WTC11 (cell line): ENCODE measurements around the gene GASK1A.

Source experiments
- GABPB1 ChIP-seq: sonication (generic); formaldehyde crosslinking; IDR thresholded peaks from 2 replicates; pipeline ENCODE4 v1.8.1; 2023; ENCODE audit warnings: mild to moderate bottlenecking, missing genetic modification reagents
- MYBL2 ChIP-seq: sonication (generic); formaldehyde crosslinking; IDR thresholded peaks from 2 replicates; pipeline ENCODE4 v1.8.1; 2023; ENCODE audit warnings: mild to moderate bottlenecking, moderate library complexity, missing genetic modification reagents
- NR2C2 ChIP-seq: sonication (generic); formaldehyde crosslinking; IDR thresholded peaks from 2 replicates; pipeline ENCODE4 v1.8.0; 2022; ENCODE audit warnings: mild to moderate bottlenecking, missing genetic modification reagents
- TCF7 ChIP-seq: sonication (generic); formaldehyde crosslinking; IDR thresholded peaks from 2 replicates; pipeline ENCODE4 v1.8.0; 2022; ENCODE audit warnings: mild to moderate bottlenecking, low read depth, missing genetic modification reagents, moderate library complexity
- ZNF121 ChIP-seq: sonication (generic); formaldehyde crosslinking; IDR thresholded peaks from 2 replicates; pipeline ENCODE4 v1.8.0; 2023; ENCODE audit warnings: missing genetic modification reagents
- ZNF671 ChIP-seq: fragments of 250-450 bp; sonication (Bioruptor Pico); IDR thresholded peaks from 2 replicates; pipeline ENCODE4 v1.8.0; 2021; ENCODE audit warnings: mild to moderate bottlenecking
- TF ChIP-seq, protein P1 (sequence below): fragments of 200-600 bp; IDR thresholded peaks from 2 replicates; pipeline ENCODE4 v1.8.0; 2022; ENCODE audit warnings: antibody characterized with exemption
- TF ChIP-seq, protein P2 (sequence below): sonication (generic); formaldehyde crosslinking; IDR thresholded peaks from 2 replicates; pipeline ENCODE4 v1.8.0; 2022; ENCODE audit warnings: mild to moderate bottlenecking, missing genetic modification reagents
- TF ChIP-seq, protein P3 (sequence below): sonication (generic); formaldehyde crosslinking; IDR thresholded peaks from 2 replicates; pipeline ENCODE4 v1.8.1; 2023; ENCODE audit warnings: mild to moderate bottlenecking, missing genetic modification reagents, moderate library complexity
- TF ChIP-seq, protein P4 (sequence below): sonication (generic); formaldehyde crosslinking; conservative IDR thresholded peaks from 2 replicates; pipeline ENCODE4 v1.8.1; 2023; ENCODE audit warnings: mild to moderate bottlenecking, low read depth, missing genetic modification reagents, moderate library complexity
- TF ChIP-seq, protein P5 (sequence below): sonication (generic); formaldehyde crosslinking; IDR thresholded peaks from 2 replicates; pipeline ENCODE4 v1.8.1; 2023; ENCODE audit warnings: mild to moderate bottlenecking, missing genetic modification reagents, borderline replicate concordance
- TF ChIP-seq, protein P6 (sequence below): sonication (generic); formaldehyde crosslinking; IDR thresholded peaks from 2 replicates; pipeline ENCODE4 v1.8.0; 2022; ENCODE audit warnings: mild to moderate bottlenecking, missing genetic modification reagents

DNA sequence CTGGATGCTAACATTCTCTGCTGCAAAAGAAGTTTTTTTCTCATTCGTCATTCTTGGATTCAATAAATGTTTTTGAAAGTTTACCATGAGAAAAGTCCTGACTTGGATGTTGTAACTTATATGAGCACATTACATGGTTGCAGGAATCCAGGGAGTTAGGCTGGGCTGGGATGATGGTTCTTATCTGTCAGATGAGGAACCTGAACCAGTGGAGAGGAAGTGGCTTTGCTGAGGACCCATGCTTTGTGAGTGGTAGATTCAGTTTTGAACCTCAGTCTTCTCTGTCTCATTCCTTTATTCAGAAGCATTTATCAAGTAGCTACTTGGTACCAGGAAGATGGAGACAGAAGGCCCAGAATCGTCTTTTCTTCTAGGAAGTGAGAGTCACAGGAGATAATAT is 3.7 kb upstream of the GASK1A start:
- TF ChIP-seq, protein P1, sequence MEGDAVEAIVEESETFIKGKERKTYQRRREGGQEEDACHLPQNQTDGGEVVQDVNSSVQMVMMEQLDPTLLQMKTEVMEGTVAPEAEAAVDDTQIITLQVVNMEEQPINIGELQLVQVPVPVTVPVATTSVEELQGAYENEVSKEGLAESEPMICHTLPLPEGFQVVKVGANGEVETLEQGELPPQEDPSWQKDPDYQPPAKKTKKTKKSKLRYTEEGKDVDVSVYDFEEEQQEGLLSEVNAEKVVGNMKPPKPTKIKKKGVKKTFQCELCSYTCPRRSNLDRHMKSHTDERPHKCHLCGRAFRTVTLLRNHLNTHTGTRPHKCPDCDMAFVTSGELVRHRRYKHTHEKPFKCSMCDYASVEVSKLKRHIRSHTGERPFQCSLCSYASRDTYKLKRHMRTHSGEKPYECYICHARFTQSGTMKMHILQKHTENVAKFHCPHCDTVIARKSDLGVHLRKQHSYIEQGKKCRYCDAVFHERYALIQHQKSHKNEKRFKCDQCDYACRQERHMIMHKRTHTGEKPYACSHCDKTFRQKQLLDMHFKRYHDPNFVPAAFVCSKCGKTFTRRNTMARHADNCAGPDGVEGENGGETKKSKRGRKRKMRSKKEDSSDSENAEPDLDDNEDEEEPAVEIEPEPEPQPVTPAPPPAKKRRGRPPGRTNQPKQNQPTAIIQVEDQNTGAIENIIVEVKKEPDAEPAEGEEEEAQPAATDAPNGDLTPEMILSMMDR: no peak
- no peak for TF ChIP-seq MYBL2
- TF ChIP-seq, protein P2, sequence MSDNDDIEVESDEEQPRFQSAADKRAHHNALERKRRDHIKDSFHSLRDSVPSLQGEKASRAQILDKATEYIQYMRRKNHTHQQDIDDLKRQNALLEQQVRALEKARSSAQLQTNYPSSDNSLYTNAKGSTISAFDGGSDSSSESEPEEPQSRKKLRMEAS (CRISPR knock-in tag): no peak
- no peak for TF ChIP-seq GABPB1
- TF ChIP-seq, protein P3, sequence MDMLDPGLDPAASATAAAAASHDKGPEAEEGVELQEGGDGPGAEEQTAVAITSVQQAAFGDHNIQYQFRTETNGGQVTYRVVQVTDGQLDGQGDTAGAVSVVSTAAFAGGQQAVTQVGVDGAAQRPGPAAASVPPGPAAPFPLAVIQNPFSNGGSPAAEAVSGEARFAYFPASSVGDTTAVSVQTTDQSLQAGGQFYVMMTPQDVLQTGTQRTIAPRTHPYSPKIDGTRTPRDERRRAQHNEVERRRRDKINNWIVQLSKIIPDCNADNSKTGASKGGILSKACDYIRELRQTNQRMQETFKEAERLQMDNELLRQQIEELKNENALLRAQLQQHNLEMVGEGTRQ (CRISPR knock-in tag): no peak
- no peak for TF ChIP-seq TCF7
- TF ChIP-seq, protein P4, sequence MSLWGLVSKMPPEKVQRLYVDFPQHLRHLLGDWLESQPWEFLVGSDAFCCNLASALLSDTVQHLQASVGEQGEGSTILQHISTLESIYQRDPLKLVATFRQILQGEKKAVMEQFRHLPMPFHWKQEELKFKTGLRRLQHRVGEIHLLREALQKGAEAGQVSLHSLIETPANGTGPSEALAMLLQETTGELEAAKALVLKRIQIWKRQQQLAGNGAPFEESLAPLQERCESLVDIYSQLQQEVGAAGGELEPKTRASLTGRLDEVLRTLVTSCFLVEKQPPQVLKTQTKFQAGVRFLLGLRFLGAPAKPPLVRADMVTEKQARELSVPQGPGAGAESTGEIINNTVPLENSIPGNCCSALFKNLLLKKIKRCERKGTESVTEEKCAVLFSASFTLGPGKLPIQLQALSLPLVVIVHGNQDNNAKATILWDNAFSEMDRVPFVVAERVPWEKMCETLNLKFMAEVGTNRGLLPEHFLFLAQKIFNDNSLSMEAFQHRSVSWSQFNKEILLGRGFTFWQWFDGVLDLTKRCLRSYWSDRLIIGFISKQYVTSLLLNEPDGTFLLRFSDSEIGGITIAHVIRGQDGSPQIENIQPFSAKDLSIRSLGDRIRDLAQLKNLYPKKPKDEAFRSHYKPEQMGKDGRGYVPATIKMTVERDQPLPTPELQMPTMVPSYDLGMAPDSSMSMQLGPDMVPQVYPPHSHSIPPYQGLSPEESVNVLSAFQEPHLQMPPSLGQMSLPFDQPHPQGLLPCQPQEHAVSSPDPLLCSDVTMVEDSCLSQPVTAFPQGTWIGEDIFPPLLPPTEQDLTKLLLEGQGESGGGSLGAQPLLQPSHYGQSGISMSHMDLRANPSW (CRISPR knock-in tag): no peak
- no peak for TF ChIP-seq ZNF121 (CRISPR knock-in tag)
- TF ChIP-seq, protein P5, sequence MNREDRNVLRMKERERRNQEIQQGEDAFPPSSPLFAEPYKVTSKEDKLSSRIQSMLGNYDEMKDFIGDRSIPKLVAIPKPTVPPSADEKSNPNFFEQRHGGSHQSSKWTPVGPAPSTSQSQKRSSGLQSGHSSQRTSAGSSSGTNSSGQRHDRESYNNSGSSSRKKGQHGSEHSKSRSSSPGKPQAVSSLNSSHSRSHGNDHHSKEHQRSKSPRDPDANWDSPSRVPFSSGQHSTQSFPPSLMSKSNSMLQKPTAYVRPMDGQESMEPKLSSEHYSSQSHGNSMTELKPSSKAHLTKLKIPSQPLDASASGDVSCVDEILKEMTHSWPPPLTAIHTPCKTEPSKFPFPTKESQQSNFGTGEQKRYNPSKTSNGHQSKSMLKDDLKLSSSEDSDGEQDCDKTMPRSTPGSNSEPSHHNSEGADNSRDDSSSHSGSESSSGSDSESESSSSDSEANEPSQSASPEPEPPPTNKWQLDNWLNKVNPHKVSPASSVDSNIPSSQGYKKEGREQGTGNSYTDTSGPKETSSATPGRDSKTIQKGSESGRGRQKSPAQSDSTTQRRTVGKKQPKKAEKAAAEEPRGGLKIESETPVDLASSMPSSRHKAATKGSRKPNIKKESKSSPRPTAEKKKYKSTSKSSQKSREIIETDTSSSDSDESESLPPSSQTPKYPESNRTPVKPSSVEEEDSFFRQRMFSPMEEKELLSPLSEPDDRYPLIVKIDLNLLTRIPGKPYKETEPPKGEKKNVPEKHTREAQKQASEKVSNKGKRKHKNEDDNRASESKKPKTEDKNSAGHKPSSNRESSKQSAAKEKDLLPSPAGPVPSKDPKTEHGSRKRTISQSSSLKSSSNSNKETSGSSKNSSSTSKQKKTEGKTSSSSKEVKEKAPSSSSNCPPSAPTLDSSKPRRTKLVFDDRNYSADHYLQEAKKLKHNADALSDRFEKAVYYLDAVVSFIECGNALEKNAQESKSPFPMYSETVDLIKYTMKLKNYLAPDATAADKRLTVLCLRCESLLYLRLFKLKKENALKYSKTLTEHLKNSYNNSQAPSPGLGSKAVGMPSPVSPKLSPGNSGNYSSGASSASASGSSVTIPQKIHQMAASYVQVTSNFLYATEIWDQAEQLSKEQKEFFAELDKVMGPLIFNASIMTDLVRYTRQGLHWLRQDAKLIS (CRISPR knock-in tag): no peak
- TF ChIP-seq ZNF671 (CRISPR knock-in tag): no peak
- TF ChIP-seq, protein P6, sequence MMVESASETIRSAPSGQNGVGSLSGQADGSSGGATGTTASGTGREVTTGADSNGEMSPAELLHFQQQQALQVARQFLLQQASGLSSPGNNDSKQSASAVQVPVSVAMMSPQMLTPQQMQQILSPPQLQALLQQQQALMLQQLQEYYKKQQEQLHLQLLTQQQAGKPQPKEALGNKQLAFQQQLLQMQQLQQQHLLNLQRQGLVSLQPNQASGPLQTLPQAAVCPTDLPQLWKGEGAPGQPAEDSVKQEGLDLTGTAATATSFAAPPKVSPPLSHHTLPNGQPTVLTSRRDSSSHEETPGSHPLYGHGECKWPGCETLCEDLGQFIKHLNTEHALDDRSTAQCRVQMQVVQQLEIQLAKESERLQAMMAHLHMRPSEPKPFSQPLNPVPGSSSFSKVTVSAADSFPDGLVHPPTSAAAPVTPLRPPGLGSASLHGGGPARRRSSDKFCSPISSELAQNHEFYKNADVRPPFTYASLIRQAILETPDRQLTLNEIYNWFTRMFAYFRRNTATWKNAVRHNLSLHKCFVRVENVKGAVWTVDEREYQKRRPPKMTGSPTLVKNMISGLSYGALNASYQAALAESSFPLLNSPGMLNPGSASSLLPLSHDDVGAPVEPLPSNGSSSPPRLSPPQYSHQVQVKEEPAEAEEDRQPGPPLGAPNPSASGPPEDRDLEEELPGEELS (CRISPR knock-in tag): no peak
- no peak for TF ChIP-seq NR2C2
